GM21447 (cell line): ENCODE data around the gene TLCD3A.
"Not testable (repeated sequence)": the region's sequence is repeated elsewhere in the genome, so short reads cannot be mapped to it uniquely, and the experiment has no call there.

Source experiments
- ATAC-seq: cut with Tn5 transposase; IDR thresholded peaks from one replicate; pipeline ENCODE4 v1.9.1; 2021; ENCODE audit not compliant: unreplicated experiment

TLCD3A gene

DNA sequence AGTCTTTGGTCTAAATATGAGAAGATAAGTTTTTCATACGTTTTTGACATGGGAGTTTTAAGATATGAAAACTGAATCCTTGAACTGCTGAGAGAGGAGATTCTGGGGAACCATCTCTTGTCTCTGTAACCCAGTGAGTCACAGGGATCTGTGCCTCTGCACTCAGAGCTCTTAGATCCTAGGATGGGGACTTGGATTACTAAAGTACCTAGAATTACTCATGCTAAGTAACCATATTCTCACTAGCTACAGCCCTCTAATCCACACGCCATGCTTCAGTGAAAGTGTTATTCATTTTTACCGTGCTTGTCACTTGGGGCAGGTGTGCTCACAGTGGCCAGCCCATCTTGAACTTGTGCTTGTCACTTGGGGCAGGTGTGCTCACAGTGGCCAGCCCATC is 51.7 kb downstream of the TLCD3A start:
- ATAC-seq, result no peak

GRCh38 chr17:785901-786300 is 53.5 kb downstream of the TLCD3A start:
- ATAC-seq, result not testable (repeated sequence)

GRCh38 chr17:787641-788221 is 55.3 kb downstream of the TLCD3A start:
- ATAC-seq, result no peak

- ATAC-seq, result no peak
Observed at GRCh38 chr17:788551-788950, 56.2 kb downstream of the TLCD3A start.

GRCh38 chr17:789160-789840 is 56.9 kb downstream of the TLCD3A start:
- ATAC-seq, result no peak

DNA sequence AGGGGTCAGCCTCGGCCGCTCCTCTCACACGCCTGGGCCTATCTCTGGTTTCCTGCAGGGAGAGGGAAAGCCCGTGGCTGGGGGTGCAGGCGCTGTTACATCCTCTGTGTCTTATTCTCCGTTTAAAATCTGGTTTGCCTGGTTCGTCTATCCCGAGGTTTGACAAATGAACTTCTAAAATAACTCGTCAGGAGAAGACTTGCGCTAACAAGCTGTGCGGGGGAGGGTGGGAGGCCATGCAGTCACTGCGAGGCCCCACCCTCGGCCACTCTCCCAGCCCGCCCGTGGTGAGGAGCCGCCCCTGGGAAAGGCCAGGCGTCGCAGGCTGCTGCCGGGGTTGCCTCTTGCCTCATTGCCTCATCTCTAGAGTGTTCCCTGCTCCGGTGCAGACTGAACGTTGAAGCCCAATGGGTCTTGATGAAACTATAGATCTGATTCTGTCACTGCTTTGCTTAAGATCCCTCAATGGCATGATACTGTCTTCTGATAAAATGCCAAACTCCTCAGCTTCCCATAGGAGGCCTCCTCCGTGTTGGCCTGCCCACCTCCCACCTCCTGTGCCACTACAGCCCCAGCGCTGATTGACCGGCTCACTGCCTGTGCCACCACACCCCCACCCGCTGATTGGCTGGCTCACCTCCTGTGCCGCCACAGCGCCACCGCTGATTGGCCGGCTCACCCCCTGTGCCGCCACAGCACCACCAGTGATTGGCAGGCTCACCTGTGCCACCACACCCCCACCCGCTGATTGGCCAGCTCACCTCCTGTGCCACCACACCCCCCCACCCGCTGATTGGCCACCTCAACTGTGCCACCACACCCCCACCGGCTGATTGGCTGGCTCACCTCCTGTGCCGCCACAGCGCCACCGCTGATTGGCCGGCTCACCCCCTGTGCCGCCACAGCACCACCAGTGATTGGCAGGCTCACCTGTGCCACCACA is 57.8 kb downstream of the TLCD3A start:
- not testable (repeated sequence) for ATAC-seq

DNA sequence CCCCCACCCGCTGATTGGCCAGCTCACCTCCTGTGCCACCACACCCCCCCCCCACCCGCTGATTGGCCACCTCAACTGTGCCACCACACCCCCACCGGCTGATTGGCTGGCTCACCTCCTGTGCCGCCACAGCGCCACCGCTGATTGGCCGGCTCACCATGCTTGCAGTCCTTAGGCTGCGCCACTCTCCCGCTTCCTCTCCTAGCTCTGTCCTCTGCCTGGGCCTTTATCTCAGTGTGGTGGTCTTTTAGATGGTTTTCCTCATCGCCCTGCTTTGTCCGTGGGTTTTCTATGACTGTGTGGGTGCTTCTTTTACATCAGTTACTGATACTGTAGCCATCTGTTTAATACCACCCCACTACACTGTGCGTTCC is 58.5 kb downstream of the TLCD3A start:
- ATAC-seq, result not testable (repeated sequence)

DNA sequence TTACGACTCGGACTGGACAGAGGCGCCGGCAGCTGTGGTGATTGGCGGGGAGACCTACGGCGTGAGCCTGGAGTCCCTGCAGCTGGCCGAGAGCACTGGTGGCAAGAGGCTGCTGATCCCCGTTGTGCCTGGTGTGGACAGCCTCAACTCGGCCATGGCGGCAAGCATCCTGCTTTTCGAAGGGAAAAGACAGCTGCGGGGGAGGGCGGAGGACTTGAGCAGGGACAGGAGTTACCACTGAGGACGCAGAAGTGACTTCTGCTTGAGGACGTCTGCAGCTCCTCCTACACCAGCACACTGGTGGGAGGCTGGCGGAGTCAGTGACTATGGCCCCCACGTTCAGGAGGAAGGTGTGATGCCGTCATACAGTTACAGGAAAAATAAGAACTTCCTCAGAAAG is 59.4 kb downstream of the TLCD3A start:
- no peak for ATAC-seq

GRCh38 chr17:792277-792676 is 59.9 kb downstream of the TLCD3A start:
- ATAC-seq, result no peak
